Measurements from ENCODE around the gene TRIM15.

- no peak for TF ChIP-seq POLR2A (IDR thresholded peaks at IDR 0.05; ENCODE audit: low read depth, low read length)
- TF ChIP-seq TAF1 (IDR thresholded peaks at IDR 0.05; ENCODE audit: low read depth, low read length): no peak
- TF ChIP-seq POLR2AphosphoS5 (IDR thresholded peaks at IDR 0.05; ENCODE audit: low read depth, low read length): no peak
- no peak for TF ChIP-seq POU2F2 (IDR thresholded peaks at IDR 0.05; ENCODE audit: low read depth, low read length)
- no peak for TF ChIP-seq SPI1 (IDR thresholded peaks at IDR 0.05; ENCODE audit: low read depth, low read length)
These were observed 8.4 kb upstream of the TRIM15 start for GRCh38 chr6:30154709-30155519.

Measured in GM12891 (cell line).